GM18951 (cell line): ENCODE measurements around the gene RNASE13.

Experiments
- POLR2A ChIP-seq: IDR thresholded peaks from 4 replicates; pipeline ENCODE4 v1.6.1; 2011; ENCODE audit warnings: mild to moderate bottlenecking; ENCODE audit not compliant: insufficient read length, insufficient read depth; ENCODE audit errors: extremely low read depth
- in situ Hi-C: fragments of 300-500 bp; cut with MboI; formaldehyde crosslinking; loops from one replicate; pipeline ENCODE4 v1.12.0; 2022; ENCODE audit warnings: low sequenced_read_pairs, mixed read lengths, inconsistent platforms; ENCODE audit not compliant: unreplicated experiment

RNASE13 gene

GRCh38 chr14:21057803-21058675, 23.4 kb upstream of the RNASE13 start, which contains the start of gene RNASE8:
TSS of gene RNASE8 (plus strand) at chr14:21057822. CDS start at chr14:21057893, 71 bp downstream.
- in situ Hi-C loops = no loop called here
- no peak for TF ChIP-seq POLR2A

- in situ Hi-C loops = no loop called here
- TF ChIP-seq POLR2A = no peak
Measured at GRCh38 chr14:21056520-21057163, 22.0 kb upstream of the RNASE13 start.

- no peak for TF ChIP-seq POLR2A
- in situ Hi-C loops = no loop called here
Measured at GRCh38 chr14:21055432-21056117, 21.0 kb upstream of the RNASE13 start.

- TF ChIP-seq POLR2A = no peak
- in situ Hi-C loops = no loop called here
Measured at GRCh38 chr14:21054768-21055145, 20.1 kb upstream of the RNASE13 start.

- TF ChIP-seq POLR2A = no peak
- in situ Hi-C loops = no loop called here
Measured at GRCh38 chr14:21054123-21054767, 19.6 kb upstream of the RNASE13 start.

GRCh38 chr14:21053184-21054122, 18.8 kb upstream of the RNASE13 start:
- no peak for TF ChIP-seq POLR2A
- in situ Hi-C loops = no loop called here

- TF ChIP-seq POLR2A = no peak
Measured at GRCh38 chr14:21050597-21050996, 16.0 kb upstream of the RNASE13 start.

GRCh38 chr14:21049271-21049673, 14.7 kb upstream of the RNASE13 start:
- no peak for TF ChIP-seq POLR2A
- in situ Hi-C loops = no loop called here

More at GRCh38 chr14:21050597-21050996, 16.0 kb upstream of the RNASE13 start:
- in situ Hi-C loops = no loop called here

GRCh38 chr14:21048638-21049037, 14.0 kb upstream of the RNASE13 start:
- in situ Hi-C loops = no loop called here
- TF ChIP-seq POLR2A = no peak

GRCh38 chr14:21047378-21047781, 12.8 kb upstream of the RNASE13 start:
- no peak for TF ChIP-seq POLR2A
- in situ Hi-C loops = no loop called here

- in situ Hi-C loops = no loop called here
- no peak for TF ChIP-seq POLR2A
Measured at GRCh38 chr14:21043974-21044618, 9.5 kb upstream of the RNASE13 start.

GRCh38 chr14:21043387-21043973, 8.9 kb upstream of the RNASE13 start:
- TF ChIP-seq POLR2A = no peak
- in situ Hi-C loops = no loop called here
